Activated CD8-positive, alpha-beta memory T cell treated with anti-CD3 and anti-CD28 coated beads, Interleukin-2, amount 10 ng/mL, durations not matched to agents 7 days and 5 days (primary cell): ENCODE measurements around the gene KANSL1. TPM values are rescaled to one million over a fixed set of nuclear protein-coding genes. Genes with fewer than 3 reads are reported as not detected.

ENCODE experiments used
- ATAC-seq: fragments of 150-1000 bp; cut with Tn5 transposase; one replicate; pipeline ENCODE4 v1.10.0; 2021; ENCODE audit warnings: moderate library complexity
- CTCF ChIA-PET: fragments of 350-600 bp; sonication (Branson Sonifier 250); formaldehyde crosslinking; loops from one replicate; lab custom pipeline; 2021; ENCODE audit warnings: antibody characterized with exemption; lab: Charles Lee
- DNase-seq: peaks from one replicate; pipeline ENCODE4 v3.0.0-alpha.2; 2020
- H3K27ac Mint-ChIP-seq: one replicate; pipeline ENCODE4 v1.8.0; 2021; ENCODE audit warnings: mild to moderate bottlenecking, mixed read lengths
- H3K27me3 Mint-ChIP-seq: one replicate; pipeline ENCODE4 v1.8.0; 2021; ENCODE audit warnings: mixed read lengths
- H3K36me3 Mint-ChIP-seq: one replicate; pipeline ENCODE4 v1.8.0; 2021; ENCODE audit warnings: mild to moderate bottlenecking, mixed read lengths
- H3K4me1 Mint-ChIP-seq: one replicate; pipeline ENCODE4 v1.8.0; 2021; ENCODE audit warnings: mixed read lengths
- H3K4me3 Mint-ChIP-seq: one replicate; pipeline ENCODE4 v1.8.0; 2021; ENCODE audit warnings: mild to moderate bottlenecking, moderate library complexity, mixed read lengths
- H3K9me3 Mint-ChIP-seq: one replicate; pipeline ENCODE4 v1.8.0; 2022; ENCODE audit warnings: low read depth, mixed read lengths
- total RNA-seq, 2 experiments: library from RNA; stranded (reverse); gene quantifications; one replicate each; pipeline ENCODE4 v1.2.3, GENCODE V29; 2021

Gene KANSL1
- total RNA-seq, 2 experiments from 2014 or later: 85.7 to 132 TPM

DNA sequence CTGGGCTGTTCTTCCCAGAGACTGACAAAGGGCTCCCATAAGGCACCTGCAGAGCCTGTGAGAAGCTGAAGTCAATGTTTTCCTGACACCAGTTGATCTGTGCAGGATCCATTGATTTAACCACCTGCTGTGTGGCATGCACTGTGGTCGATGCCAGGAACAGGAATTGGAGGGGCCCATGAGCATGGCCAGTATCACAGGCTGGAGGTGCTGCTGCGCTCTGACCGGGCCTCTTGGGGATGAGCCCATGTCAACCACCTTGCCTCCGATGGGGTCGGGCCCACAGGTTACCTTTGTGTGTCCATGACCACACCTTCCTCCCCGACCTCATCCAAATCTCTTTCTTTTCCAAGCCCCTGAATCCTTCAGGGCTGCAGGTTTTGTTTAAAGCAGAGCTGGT, 212.4 kb downstream of the KANSL1 start:
- no peaks in the 10 kb centered on the region for H3K36me3 Mint-ChIP-seq
- ATAC-seq (no peak), DNase-seq (no peak)
- H3K4me3 Mint-ChIP-seq: no peak overlapping the region
- H3K4me1 Mint-ChIP-seq: peaks cover 16% of the 10 kb centered on the region
- H3K27ac Mint-ChIP-seq: no peak overlapping the region
- no peaks in the 10 kb centered on the region for H3K9me3 Mint-ChIP-seq
- CTCF ChIA-PET: no interaction called here
- H3K27me3 Mint-ChIP-seq: peaks cover 6% of the 10 kb centered on the region

Other genes with a start within 250 kb of the KANSL1 start
- not detected for gene STH, start 194.2 kb downstream of the KANSL1 start, total RNA-seq
- 1 to 10 TPM; 2.5 to 8.0 TPM for gene LRRC37A, start 101.7 kb upstream of the KANSL1 start, total RNA-seq
- 10 to 100 TPM; 23.0 to 28.2 TPM for gene ARL17B, start 168.3 kb upstream of the KANSL1 start, total RNA-seq